HG03469 (cell line): ENCODE measurements around the gene SLC23A2.
"Not testable (repeated sequence)": the region's sequence is repeated elsewhere in the genome, so short reads cannot be mapped to it uniquely, and the experiment has no call there.

ENCODE experiments used
- ATAC-seq: cut with Tn5 transposase; IDR thresholded peaks from one replicate; pipeline ENCODE4 v1.9.1; 2021; ENCODE audit warnings: mild to moderate bottlenecking, moderate library complexity, moderate number of reproducible peaks; ENCODE audit not compliant: unreplicated experiment

Gene SLC23A2

DNA sequence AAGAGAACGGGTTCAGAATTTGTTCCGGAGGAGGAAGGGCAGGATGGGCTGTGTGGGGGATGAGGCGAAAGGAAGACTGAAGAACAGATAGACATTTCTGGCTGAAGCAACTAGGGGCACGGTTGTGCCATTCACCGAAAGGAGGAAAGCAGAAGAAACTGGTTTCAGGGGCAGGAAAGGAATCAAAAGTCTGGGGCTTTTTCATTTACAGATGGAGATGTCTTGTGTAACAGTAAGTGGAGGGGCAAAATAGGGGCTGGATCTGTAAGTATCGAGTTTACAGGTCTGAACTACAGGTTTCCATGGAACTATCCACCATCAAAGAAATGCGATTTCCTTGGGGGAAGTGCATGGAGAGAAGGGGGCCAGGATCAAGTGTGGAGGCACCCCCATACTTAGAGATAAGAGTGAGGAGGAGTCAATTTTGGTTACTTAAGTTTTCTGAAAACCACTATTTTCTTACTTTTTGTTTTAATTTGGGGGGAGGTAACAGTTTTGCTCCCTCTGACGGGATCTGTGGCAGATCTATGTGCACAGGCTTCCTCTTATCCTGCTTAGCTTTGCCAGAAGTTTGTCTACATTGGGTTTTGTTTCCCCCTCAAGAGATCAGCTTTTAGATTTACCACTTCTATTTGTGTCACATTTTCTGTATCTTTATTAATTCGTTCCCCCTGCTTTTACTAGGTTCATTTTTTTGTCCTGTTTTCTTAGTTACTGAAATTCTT lies 120.1 kb downstream of the SLC23A2 start:
- no peak for ATAC-seq

DNA sequence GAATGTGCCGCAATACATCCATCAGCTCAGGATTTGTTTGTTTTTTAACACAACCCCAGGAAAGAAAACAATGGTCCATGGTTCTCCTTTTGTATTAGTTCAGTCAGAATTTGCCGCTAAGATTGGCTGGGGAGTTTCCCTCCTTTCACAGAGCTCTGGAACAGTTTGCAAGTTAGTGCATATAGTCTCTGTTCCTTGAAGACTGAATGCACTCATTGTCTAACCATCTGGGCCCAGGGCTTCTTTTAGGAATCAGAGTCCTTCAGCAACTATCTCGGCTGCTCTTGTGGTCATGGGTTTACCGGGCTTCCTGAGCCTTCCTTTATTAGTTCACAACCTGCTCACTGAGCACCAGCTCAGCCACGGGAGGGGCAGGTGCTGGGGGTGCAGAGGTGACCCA lies 121.3 kb downstream of the SLC23A2 start:
- ATAC-seq = no peak

DNA sequence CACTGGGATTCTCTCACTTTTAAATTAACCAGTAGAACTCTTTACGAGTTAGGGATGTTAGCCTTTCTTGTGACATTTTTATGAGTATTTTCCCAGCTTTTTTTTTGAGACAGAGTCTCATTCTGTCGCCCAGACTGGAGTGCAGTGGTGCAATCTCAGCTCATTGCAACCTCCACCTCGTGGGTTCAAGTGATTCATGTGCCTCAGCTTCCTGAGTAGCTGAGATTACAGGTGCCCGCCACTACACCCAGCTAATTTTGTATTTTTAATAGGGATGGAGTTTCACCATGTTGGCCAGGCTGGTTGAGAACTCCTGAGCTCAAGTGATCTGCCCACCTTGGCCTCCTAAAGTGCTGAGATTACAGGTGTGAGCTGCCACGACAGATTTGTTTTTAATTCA lies 123.2 kb downstream of the SLC23A2 start:
- ATAC-seq = not testable (repeated sequence)

DNA sequence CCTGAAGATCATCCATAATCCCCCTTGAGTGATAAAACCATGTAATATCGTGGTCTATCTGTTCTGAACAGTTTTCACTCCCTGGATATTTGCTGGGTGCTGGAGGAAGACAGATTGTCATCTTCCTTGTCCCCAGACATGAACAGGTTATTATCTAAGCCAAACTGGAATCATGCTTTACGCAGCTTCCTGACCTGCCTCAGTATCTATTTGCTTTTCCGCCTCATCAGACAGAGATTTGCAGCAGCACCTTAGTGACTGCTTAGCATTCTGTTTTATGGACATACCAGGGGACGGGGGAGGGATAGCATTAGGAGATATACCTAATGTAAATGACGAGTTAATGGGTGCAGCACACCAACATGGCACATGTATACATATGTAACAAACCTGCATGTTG lies 124.6 kb downstream of the SLC23A2 start:
- no peak for ATAC-seq

DNA sequence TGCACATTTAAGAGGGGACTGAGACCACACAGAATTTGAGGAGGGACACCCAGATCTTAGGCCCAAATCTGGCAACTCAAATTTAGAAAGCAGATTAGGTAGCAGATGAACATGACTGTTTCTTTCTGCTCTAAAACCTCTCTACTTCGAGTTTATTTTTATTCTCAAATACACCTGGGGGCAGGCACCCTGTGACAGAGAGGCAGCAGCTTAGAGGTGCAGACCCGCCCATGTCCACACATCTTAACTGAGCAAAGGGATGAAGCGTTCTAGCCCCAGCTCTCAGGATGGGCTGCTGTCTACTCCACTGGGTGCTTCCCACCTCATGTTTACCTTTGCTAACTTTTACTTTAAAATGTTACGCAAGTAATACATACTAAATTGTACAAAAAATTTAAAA lies 125.0 kb downstream of the SLC23A2 start:
- no peak for ATAC-seq

DNA sequence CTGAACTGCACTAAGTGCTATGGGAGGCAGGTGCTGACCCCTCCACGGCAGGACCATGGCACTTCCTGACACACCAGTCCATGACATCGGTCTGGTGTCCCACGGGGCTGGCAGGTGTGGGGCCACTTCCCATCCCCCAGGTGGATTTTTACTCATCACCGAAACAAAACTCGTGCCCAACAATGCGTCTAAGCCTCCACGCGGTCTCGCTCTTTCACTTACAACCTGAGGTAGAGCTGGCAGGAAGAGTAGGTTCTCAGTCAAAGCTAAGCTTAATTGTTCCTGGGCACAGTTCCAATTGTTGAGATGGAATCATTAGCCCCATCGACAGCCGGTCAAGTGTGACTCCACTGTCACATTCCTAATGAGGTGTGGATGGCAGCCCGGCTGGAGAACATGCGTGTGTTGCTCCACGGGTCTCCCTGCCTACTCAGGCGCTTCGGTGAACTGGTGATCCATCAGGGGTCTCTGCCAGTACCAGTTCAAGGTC lies 125.7 kb downstream of the SLC23A2 start:
- ATAC-seq = no peak

DNA sequence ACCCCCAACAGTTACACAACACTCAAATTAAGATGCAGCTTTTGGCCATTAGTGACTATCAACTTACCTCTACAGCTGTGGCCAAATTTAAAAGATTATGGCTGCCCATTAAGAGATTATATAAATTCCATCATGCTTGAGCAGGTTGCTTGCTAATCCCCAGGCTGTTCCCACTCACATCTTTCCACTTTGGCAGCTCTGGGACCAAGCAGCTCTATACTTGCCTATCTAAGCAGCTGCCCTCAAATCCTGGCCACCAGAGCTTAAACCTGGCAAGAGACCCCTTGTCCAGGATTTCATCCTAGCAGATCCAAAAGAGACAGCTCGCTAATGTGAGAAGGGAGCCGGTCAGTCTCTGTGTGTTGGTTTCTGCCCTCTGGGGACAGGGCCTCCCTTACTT lies 127.9 kb downstream of the SLC23A2 start:
- no peak for ATAC-seq

DNA sequence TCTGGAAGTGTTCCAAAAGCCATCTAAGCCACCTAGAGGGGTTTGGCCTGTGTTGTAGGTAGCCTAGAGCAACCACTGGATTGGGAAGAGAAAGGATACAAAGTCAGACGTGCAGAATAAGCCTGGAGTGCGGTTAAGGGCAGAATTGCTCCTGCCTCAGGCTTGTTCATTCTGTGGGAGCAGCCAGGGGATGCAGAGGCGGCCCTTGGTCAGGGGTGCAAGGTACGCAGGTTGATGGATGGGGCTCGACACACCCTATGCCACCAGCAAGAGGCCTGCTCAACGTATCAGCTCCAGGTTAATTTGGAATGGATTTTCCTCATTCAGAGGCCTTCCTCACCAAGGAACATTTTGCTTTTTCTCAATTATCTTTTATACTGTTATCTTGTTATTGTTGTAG lies 129.8 kb downstream of the SLC23A2 start:
- no peak for ATAC-seq

DNA sequence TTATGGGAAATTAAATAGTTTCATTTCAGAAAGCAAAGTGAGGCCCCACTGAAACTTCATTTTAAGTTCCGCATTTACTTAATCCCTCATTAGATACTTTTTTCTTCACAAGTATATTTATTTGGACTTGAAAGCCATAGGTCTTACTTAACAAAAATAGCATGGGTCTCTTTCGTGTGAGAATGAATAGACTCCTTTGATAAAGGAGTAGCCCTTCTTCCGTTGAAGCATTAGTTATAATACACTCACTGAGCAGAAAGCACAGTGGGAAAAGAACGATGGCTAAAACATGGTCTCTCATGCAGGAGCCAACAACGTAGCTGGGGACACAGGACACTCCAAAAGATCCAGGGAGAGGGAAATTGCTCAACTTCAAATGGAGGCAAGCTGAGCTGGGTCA lies 130.4 kb downstream of the SLC23A2 start:
- ATAC-seq = no peak

DNA sequence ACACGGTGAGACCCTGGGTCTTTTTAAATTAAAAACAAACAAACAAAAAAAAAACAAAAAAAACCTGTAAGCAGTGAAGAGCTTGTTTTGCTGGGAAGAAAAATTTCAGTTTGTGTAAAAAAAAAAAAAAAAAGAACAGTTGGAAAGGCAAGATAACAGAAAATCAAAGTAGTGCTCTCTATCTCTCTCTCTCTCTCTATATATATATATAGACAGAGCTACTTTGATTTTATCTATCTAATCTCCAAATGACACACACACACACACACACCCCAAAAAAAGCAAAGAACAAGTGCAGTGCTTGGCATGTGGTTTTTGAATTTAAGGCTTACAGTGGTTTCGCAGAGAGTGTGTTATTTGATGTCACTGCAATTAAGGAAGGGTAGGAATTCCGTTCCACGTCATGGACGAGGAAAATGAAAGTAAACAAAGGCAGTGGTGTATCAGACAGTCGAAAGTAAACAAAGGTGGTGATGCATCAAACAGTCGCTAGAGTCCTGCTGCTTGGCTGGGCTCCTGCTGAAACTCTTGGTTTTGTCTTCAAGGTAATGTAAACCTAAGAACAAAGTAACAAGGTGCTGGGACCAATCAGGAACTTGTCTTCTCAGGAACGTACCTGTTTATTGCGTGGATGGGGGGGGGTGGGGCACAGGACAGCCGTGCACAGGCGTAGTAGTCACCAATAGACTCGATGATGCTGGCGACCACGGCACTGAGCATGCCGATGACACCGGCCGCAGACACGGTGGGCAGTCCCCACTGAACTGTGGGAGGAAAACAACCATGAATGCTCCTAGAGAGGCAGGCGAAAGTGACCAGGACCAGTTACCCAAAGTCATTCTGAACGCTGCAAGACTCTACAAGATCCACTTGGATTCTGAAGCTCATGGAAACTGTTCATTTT lies 131.8 kb downstream of the SLC23A2 start:
- no peak for ATAC-seq

DNA sequence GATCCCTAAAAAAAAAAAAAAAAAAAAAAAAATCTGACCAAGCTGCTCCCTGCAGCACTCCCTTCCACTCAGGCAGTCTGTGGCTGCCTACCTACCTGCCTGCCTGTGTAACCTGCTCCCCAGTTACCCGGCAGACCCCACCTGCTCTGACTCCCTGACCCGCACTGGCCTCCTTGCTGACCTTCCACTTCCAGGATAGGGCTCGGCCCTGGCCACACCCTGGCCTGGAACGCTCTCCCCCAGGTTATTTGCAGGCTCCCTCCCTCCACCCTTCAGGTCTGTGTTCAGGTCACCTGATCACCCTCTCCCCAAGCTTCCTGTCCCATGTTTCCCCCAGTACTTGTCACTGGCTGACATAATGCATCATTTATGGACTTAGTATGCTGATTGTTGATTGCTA lies 134.3 kb downstream of the SLC23A2 start:
- no peak for ATAC-seq

DNA sequence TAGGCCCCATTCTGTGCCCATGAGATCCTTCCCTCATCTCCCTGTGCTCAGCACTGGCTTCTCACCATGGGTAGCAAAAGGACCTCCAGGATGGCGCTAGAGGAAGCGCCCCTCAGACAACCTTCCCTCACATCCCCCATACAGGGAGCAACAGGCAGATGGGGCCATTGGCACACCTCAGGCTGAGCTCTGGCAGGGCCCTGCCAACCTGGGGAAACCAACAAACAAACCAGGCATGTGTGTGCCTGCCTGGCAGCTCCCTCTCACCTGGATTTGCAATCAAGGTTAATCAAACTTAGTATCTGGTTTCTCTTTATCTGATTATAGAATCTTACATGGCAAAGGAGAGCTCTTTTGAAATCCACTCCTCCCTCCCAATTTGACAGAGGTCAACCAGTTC lies 134.9 kb downstream of the SLC23A2 start:
- no peak for ATAC-seq

DNA sequence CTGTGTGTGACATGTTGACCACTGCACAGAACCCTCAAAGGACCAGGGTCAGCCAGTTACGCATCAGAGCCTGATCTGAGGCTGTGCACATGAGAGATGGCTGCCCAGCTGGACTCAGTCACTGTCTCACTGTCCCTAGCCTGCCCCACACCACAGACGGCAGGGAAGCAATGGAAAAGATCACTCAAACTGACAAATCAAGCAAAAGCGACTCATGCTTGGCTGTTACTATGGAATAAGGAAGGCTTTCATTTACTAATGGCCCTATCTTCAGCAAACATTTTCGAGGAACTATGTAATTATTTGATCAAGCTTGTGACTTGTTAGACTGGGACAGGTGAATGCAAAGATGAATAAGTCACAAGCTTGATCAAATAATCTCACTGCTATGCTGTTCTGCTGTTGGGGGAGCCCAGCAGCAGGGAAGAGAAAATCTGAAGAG lies 137.0 kb downstream of the SLC23A2 start:
- no peak for ATAC-seq

DNA sequence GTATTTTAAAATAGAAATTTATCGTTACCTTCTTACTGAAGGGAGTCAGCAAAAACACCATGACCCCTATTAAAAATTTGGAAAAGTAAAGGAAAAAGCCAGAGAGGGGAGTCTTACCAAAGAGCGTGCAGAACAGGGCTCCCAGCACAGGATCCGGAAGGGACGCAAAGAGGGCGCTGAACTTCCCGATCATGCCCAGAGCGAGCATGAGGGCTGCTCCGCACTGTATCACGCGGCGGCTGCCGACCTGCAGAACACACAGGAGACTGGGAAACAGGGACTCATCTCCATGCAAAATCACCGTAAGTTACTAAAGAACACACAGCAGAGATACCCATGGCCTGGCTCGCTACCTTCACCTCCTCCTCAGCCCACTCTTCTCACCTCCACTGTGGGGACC lies 138.6 kb downstream of the SLC23A2 start:
- ATAC-seq = no peak

DNA sequence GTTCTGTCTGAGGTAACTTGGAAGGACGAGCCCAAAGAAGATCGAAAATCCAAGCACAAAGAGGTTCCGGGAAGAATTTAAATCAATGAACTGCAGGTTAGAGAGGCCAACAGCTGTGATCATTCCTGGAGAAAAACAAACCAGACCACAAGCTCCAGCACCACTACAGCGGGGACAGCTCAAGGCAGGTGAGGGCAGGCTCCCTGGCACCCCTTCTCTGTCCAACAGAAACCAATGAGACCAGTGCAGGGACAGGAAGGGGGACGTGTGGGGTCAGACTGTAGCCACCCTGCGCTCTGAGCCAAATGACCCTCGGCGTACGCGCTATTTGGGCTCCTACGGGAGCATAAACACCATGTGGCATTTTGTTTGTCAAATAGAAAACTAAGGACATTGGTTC lies 139.3 kb downstream of the SLC23A2 start:
- ATAC-seq = no peak

DNA sequence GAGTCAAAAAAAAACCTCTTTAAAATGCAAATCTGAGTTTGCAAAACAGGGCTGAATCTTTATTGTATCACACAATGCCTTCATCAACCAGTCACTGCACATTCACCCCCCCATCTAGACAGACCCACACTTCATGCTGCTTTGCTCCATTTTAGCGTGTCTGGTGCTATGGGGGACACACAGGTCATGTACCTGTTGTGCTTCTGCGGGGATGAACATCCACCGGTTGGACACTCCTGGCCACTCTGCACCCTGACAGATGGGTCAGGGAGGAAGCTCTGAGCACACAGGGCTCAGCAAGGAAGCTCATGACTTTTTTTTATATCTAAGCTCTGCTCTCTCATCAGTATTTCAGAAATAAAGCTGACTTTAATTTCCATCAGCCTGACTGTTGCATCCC lies 143.3 kb downstream of the SLC23A2 start:
- ATAC-seq = no peak

DNA sequence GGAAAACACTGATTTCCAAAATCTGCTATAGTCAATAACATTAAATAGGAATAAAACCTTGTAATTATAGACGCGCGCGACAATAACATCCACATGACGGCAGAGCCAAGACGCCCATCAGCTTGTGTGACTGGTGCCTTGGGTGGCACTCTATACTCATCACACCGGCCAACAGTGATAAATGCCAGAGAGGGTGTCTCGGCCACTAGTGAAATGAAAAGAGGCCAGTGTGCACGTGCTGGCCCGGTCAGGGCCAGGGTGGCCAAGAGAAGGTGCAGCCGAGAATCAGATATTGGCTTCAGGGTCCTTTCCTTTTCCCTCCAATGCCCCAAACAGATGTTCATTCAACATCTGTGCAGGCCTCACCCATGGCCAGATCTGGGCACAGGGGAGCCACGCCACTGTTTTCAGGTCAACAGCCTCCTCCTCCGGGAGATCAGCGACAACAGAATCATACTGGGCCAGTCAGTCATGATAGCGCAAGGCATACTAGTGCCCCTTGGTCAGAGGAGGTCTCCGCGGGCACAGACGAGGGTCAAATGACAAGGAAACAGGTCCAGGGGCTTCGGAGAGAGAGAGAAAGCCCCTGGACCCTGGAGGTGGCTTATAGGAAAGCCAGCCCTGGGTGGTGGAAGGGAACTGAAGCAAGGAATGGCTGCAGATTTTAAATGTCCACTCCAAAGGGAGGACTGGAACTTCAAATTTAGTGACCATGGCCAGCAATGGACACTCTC lies 145.1 kb downstream of the SLC23A2 start:
- ATAC-seq = no peak

DNA sequence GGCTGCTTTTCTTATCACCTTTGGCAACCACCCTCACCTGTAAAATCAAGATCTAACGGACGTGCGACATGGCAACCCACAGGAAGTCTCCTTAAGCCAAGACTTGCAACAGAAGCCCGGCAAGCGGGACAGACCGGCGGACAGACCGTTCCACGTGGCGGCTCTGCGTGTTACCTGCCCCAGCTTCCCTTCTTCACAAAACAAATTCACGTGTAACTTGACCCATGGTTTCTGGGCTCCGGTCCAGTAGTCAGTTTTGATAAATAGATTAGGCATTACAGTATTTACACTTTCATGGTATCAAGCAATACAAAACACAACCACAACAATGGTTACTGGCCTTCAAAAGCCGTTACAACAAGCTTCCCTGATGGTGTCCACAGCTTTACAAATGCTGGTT lies 145.8 kb downstream of the SLC23A2 start:
- no peak for ATAC-seq

DNA sequence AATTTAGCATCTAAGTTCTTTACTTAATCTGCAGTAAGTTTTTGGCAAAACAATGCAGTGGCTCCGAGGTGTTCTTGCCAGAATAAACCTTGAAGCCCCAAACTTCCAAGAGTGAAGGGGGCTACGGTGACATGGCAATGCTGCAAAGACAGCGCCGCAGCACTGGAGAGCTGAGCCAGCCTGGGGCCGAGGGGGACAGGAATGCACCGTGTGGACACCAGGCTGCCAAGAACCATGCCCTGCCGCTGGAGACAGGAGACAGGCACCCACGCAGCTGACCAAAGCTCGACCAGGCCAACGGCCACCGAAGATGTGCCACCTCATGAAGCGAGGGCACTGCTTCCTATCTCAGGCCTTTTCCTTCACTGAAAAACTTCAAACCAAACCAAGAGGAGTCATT lies 146.2 kb downstream of the SLC23A2 start:
- no peak for ATAC-seq

DNA sequence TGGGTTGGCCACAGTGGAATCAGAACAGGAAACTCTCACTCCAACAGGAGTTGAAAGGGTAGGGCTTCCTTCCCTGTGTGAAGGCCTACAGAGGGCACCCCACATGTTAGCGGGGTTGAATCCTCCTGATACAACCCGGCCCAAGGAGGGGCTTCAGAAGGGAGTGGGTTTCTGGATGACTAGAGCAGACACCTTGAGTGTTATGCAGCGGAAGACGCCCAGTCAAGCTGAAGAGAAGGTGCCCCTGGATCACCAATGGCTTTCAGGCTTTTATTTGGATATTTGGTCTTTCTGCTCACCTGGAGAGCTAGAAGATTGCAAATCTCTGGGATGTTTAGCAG lies 146.8 kb downstream of the SLC23A2 start:
- no peak for ATAC-seq

DNA sequence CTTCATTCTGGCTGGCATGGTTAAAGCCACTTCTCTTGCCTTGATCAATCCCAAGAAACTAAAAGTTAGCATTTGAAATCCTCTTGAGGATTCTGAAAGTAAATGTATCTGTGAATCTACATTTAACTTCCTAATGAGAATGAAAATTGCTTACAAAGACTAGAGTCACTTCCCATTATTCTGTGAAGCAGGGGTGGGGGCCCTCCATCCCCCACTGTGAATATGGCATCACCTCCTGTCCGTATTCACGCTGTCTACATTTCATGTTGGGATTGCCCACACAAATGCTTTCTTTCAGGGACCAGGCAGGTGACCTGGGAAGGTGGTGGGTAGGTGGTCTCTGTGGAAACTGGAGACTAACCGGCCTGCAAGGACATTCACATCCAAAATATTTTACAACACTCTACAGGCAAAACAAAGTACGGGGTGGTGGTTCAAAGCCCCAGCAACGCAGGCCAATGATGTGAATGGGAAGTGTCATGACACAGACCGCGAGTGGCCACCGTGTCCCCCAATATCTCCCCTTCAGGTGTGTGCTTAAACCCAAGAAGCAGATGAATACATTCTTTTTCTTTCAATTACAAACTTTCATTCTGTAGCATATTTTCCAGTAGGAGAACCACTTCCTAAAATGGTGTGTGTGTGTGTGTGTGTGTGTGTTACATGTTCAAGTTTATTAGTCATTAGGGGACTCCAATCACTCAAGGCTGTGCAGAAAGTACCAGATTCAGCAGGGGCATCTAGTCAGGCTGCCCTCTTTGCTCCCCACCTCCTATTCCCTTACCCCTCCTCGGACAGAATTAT lies 147.4 kb downstream of the SLC23A2 start:
- ATAC-seq = no peak
